ENCODE results near the gene SFSWAP.
"Not testable (repeated sequence)": the region's sequence is repeated elsewhere in the genome, so short reads cannot be mapped to it uniquely, and the experiment has no call there.

Gene SFSWAP

DNA sequence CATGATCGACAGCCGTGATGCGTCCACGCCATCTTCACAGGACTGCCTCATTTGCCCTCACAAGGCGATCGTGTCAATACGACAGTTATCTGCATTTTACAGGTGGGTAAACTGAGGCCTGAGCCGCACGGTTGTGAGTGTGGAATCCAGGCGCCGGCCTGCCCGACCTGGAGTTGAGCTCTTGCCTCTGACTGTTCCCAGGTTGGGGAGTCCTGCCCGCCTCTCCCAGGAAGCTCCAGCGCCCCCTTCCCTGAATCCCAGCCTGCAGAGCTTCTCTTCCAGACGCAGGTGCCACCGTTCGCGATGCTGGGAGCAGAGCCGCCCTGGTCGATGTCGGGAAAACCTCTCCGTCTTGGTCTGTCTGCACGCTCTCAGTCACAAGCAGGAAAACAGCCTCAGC lies 31.1 kb upstream of the SFSWAP start:
- DNase-seq = not testable (repeated sequence)

DNA sequence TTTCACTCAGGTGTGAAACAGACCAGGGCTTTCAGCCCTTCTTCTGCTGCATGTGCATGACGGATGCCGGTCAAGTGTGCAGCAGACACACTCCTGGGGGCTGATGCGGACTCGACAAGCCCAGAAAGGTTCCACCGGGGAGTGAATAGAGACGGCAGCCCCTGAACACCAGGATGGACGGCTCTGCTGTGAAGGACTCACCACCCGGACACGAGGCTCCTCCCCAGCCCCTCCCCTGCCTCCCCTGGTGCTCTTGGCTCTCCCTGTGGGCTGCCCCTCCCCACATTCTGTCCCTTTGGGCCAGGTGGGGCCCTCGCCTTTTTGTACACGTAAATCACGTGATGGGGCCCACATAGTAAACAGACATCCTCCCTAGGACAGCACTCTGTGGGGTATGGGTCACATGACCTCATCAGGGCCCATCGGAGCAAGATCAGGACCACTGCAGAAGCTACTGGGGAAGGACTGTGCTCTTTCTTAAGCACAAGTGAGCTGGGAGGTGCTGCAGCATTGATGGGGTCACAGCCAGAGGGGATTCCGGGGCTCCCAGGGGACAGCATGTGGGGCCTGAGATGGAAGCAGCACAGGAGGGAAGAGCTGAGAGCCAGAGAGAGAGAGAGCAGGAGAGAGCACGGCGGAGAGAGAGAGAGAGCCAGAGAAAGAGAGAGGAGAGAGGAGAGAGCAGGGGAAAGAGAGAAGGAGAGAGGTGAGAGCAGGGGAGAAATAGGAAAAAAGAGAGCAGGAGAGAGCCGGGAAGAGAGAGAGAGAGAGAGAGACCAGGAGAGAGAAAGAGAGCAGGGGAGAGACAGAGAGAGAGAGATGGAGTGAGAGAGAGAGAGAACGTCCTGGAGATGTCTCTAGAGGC lies 30.3 kb upstream of the SFSWAP start:
- DNase-seq = not testable (repeated sequence)

DNA sequence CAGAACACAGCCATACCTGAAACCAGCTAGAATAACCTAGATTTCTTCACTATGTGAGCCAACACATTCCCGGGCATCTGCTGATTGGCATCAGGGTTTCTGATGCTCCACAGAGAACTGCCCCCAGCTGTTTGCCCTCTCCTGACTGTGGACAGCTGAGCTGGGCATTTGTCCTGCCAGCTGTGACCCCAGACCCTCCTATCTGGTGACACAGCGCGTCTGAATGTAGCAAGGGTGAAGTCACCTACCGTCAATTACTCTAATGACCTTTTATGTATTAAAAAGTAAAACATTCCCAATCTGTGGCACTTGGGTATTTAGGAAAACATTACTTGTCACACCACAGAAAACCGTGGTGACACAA lies 29.7 kb upstream of the SFSWAP start:
- DNase-seq = no peak

DNA sequence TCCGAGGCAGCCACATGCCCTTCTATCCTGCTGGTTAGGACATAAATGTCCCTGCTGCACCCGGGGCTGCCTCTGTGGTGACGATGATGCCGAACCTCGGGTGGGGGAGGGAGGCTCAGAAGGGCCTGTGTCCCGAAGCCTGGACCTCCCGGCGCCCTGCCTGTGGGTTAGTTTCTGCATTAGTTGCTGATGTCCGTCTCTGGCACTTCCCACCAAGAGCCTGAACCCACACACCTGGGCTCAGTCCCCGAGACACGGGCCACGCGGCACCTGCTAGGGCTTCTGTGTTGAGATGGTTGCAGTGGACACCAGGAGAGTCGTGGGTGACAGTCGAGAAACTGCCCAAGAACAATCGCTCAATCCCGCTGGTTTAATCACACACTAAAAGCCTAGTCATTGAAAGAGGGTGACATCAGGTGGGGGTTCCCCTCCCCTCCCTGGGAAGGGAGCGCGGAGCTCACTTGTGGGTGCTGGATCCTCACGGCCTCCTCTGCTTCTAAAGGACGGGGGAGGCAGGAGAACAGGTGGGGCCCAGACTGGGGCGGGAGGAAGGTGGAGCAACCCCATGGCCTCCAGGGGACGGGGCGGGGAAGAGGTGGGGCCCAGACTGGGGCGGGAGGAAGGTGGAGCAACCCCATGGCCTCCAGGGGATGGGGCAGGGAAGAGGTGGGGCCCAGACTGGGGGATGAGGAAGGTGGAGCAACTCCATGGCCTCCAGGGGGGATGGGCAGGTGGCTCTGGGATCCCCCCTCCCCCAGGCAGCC lies 29.0 kb upstream of the SFSWAP start:
- peak; percentile 6 for DNase-seq

DNA sequence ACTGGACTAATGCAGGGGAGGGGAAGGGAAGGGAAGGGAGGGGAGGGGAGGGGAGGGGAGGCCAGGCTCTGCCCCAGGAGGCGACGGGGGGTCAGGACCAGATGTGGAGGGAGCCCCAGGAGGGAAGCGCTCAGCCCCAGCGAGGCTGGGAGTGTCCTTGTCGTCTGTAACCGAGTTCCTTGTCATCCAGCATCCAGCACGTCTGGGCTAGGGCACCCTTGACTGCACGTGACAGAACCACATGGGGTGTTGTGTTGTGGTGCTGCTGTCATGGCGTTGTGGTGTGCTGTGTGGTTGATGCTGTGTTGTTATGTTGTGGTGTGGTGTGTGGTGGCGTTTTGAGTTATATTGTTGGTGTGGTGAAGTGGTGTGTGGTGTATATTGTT lies 28.4 kb upstream of the SFSWAP start:
- no peak for DNase-seq

DNA sequence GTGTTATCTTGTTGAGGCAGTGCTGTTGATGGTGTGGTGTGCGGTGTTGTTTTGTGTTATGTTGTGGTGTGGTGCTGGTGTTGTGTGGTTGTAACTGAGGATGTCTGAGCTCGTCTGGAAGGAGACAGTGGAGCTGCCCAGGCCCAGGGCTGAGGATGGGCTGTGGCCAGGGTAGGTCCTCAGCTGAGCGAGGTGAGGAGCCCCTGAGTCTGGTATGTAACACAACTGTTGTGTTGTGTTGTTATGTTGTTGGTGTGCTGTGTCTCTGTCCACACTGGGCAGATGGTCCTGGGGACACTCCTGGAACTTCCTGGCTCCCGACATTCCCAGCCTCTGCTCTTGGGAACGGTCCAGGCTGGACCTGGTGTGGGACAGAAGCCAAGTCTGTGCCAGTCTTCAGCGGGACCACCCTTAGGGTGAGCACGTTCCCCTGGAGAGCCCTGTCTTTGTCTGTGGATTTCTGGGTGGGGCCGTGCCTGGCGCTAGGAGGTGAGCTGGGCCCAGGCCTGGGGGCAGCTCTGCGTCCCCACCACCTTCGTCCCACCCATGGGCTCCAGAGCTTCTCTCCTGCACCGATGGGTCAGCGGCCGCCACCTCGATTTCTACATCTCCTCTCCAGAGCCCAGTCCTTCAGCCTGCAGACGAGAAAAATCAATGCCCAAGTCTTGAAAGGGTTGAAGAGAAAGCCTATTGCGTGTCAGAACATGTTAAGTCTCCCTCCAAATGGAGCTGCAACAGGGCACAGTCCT lies 27.4 kb upstream of the SFSWAP start:
- no peak for DNase-seq

DNA sequence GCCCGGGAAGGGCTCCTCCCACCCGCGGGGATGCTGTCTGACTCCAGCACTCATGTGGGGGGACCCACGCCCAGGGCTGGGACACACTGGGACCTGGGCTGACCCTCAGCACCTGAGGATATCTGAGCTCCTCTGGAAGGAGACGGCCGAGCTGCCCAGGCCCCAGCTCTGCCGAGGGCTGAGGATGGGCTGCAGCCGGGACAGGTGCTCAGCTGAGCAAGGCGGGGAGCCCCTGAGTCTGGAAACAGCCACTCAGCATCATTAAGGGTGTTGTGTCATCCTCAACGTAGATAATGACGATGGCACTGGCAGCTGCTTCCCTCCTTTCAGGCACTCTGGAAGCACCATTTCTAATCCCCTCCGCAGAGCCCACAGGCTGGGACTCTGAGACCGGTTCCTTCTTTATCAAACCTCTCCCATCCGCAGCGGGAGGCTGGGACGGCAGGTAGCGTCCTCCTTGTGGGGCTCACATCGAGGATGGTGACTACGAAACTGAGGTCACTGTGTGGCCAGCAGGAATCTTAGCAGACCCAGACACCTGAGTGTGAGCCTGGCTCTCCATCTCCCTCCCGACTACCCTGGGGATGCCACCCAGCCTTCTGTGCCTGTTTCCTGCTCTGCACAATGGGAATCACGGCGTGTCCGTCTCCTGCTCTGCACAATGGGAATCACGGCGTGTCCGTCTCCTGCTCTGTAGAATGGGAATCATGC lies 26.7 kb upstream of the SFSWAP start:
- DNase-seq = no peak

DNA sequence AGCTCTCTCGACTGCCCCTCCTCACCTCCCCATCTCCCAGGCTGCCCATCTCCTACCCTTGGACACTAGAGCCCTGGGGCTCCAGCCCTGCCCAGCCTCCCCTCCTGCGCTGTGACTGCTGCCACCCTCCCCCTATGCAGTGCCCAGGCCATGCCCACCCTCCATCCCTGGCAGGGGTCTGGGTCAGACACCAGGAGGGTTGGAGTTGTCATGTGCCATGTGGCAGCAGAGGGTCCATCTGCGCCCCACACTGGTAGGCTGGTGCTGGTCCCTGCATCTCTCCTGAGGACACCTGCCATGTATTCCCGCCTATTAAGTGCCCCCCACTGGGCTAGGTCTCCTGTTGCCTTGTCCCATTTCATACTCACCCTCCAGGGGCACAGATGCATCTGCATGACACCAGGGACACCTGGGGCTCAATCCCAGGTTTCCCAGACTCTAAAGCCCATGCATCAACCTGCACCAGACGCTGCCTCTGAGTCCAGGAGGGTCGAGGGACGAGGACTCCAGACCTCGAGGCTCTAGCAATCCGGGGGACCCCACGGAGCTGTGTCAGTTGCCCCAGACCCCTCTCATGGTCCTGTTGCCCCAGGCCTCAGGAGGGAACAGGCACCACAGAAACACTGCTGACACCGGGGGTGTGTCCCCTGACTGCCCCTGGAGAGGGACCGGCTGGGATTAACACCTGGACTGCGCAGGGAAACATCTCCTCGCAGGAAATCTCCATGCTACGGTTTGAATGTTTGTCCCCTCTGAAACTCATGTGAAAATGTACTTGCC lies 23.4 kb upstream of the SFSWAP start:
- DNase-seq = no peak

DNA sequence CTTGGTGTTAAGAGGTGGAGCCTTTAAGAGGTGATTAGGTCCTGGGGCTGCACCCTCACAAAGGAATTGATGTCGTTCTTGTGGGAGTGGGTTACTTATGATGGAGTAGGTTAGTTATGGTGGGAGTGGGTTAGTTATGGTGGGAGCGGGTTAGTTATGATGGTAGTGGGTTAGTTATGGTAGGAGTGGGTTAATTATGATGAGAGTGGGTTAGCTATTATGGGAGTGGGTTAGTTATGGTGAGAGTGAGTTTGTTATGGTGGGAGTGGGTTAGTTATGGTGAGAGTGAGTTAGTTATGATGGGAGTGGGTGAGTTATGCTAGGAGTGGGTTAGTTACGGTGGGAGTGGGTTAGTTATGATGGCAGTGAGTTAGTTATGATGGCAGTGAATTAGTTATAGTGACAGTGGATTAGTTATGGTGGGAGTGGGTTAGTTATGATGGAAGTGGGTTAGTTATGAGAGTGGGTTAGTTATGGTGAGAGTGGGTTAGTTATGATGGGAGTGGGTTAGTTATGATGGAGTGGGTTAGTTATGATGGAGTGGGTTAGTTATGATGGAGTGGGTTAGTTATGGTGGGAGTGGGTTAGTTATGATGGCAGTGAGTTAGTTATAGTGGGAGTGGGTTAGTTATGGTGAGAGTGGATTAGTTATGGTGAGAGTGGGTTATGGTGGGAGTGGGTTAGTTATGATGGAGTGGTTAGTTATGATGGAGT lies 22.6 kb upstream of the SFSWAP start:
- no peak for DNase-seq

DNA sequence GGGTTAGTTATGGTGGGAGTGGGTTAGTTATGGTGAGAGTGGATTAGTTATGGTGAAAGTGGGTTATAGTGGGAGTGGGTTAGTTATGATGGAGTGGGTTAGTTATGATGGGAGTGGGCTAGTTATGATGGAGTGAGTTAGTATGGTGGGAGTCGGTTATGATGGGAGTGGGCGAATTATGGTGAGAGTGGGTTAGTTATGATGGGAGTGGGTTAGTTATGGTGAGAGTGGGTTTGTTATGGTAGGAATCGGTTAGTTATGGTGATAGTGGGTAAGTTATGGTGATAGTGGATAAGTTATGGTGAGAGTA lies 22.1 kb upstream of the SFSWAP start:
- DNase-seq = no peak

DNA sequence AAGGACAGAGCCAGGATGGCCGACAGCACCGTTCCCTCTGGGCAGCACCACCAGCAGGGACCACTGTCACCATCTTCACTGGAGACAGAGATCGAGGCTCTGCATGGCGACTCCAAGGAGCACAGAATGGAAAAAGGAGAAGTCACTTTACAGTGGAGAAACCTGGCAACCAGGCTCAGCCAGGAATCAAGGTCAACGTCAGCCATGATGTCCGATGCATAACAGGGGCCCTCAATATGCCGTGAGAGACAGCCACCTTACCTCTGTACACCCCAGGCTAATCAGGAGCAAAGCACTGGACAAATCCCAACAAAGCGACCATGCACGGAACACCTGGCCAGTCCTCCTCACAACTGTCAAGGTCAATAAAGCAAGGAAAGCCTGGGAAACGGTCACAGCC lies 20.6 kb upstream of the SFSWAP start:
- DNase-seq = no peak

DNA sequence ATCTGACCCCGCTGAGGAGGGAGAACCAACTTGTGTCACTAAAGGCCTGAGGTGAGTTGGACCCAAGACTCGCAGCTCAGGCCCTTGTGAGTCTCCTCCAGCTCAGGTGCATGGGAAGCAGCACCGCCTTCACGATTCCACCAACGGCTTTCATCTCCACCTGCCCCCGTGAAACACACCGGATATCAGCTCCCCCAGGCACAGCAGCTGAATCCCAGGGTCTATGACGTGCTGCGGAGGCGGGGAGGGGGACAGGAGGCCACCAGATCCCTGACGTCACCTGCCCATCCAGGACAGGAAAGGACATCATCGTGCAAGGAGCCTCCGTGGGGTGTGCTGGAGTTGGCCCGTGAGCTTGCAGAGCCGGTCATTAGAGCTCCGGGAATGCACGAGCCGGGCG lies 18.5 kb upstream of the SFSWAP start:
- DNase-seq = no peak

DNA sequence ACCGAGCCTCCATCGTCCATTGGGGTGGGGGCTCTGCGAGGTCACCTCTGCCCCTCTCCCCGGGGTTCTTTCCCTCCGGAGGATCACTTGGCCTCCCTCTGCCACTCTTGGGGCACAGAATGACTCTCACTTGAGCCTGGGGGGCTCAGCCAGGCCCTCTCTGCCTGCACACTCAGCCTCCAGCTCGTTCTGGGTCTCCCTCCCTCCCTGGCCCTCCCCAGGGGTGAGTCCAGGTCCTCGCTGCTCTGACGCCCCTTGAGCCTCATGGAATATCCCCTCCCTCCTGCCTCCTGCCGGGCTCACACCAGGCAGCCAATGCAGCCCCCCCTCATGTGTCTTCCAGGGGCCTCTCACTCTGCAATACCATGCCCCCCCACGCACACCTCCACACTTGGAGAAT lies 17.7 kb upstream of the SFSWAP start:
- DNase-seq = no peak

DNA sequence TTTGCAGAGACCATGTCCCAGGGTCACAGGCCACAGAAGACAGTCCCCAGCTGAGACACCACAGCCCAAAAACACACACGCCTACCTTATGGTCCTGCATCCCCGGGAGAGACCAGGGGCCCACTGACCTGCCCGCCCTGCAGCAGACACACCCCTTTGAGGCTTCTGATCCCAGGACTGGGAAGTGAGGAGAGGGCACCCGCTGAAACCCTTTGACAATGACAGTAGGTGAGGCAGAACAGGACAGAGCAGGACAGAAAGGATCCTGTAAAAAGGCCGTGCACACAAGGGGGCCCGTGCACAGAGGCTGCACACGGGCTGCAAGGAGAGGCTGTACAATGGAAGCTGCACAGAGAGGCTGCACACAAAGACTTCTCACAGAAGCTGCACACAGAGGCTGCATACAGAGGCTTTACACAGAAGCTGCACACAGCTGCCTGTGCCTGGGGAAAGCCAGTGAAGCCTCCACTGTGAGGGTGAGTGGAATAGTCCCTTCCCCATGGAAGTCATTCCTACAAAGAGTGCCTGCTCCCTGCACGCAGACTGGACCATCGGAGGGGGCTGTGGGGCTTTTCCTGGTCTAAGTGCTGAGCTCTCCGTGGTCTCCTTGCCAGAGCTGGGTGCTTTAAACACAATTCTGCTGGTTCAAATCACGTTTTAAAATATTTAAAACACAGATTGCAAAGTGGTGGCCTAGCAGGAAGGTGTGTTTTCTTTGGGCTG lies 16.6 kb upstream of the SFSWAP start:
- DNase-seq = no peak

DNA sequence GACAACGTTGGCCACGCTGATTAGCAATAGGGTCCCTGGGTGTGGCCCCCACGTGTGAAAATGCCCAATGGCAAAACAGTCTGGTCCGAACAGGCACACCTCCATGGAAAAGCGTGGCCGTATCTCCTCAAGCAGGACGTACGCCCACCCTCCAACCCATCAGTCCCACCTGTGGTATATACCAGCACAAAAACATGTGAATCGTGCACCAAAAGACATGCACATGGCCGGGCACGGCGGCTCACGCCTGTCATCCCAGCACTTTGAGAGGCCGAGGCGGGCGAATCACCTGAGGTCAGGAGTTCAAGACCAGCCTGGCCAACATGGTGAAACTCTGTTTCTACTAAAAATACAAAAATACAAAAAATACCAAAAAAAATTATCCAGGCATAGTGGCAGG lies 14.9 kb upstream of the SFSWAP start:
- no peak for DNase-seq

DNA sequence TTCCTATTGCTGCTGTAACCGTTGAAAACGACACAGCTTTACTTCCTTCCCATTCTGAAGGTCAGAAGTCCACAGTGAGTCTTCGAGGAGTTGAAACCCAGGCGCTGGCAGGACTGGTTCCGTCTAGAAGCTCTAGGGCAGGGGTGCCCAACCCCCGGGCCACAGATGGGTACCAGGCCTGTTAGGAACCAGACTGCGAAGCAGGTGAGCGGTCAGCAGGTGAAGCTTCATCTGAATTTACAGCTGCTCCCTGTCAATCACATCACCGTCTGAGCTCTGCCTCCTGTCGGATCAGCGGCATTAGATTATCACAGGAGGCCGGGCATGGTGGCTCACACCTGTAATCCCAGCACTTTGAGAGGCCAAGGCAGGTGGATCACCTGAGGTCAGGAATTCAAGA lies 12.6 kb upstream of the SFSWAP start:
- no peak for DNase-seq

DNA sequence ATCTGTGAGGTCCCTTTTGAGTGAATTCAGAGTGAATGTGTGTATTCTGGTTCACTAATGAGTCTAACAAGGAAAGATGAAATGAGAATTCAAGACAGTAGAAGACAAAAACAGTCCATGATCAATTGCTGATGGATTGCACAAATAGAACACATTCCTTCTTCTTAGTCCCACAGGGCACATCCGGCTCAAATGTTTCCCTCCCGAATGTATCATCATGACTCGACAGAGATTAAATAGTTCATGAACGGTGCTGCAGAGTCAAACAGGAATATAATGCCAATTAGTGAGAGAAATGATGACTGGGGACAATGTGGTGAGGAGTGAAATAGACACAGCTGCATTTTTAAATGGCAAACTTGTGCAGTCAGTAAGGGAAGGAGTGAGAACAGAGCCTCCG lies 11.5 kb upstream of the SFSWAP start:
- peak; percentile 60 for DNase-seq

DNA sequence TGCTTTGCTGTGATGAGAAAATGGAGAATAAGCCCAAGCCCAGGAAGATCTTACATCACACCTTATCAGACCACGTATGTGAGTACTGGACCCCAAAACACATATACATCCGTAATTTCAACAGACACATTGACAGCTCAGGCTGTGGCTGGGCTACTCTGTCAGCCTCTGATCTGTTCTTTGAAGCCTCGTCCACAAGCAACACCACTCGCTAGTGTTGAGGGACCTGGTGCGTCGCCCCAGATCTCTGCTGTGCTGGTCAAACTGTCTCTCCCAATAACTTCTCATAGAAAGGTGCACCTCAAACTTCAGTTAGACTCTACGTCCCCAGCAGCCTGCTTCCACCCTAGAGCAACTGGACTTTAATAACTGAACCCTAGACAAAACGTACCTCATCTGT lies 10.6 kb upstream of the SFSWAP start:
- DNase-seq = no peak

DNA sequence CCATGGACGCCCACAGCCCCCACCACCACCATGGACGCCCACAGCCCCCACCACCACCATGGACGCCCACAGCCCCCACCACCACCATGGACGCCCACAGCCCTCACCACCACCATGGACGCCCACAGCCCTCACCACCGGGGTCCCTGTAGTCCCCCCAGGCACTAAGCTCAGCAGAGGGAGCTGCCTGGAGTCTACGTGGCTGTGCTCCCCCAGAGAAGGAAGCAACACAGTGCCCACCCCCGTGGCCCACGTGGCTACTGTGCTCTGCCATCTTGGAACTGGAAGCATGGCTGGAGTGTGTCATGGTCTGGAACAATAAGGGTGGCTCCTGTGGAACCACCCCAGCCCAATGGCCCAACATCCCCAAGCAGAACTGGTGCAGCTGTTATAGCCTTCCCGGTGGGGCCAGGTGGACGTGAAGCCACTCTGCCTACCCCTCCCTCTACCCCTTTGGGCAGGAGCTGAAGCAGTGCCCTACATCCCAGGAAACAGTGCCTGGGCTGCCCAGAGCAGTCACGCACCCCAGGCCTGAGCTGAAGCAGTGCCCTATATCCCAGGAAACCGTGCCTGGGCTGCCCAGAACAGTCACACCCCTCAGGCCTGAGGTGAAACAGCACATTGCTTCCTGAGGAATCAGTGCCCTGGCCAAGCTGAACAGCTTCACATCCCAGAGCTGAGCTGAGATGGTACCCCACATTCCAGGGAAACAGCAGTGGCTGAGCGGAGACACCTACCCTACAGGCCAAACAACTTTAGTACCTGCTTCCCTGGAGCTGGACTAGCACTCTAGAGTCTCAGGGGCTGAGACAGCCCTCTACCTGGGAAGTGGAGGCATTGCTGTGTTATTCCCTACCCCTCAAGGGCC lies 9.0 kb upstream of the SFSWAP start:
- no peak for DNase-seq

DNA sequence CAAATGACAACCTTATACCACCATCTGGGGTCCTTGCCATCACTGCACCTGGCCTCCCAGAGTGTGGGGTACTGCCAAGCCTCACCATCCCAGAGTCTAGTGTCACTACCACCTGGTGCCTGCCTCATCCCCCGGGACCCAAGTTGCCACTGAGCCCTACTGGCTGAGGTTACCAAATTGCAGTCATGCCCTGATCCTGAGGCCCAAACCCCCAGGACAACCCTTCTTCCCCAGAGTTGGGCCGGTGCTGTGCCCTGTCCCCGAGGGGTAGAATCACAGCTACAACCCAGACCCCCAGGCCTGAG lies 8.4 kb upstream of the SFSWAP start:
- DNase-seq = no peak
